MM.1S (cell line): ENCODE measurements around the gene GFM1.

Experiments used
- DNase-seq: peaks from one replicate; pipeline ENCODE4 v3.0.0-alpha.2; 2015
- H2AFZ ChIP-seq: fragments of 300-600 bp; sonication (generic); 2 replicates; pipeline ENCODE4 v1.6.0; 2016; ENCODE audit warnings: antibody characterized with exemption, low read length
- H3F3A ChIP-seq: fragments of 300-600 bp; sonication (generic); 2 replicates; pipeline ENCODE4 v1.6.1; 2016; ENCODE audit warnings: mild to moderate bottlenecking, antibody characterized with exemption, low read length, moderate library complexity, mixed read lengths; ENCODE audit not compliant: insufficient read depth
- H3K27ac ChIP-seq: fragments of 300-600 bp; sonication (generic); 2 replicates; pipeline ENCODE4 v1.5.1; 2016; ENCODE audit warnings: mild to moderate bottlenecking, low read length
- H3K27me3 ChIP-seq: fragments of 300-600 bp; sonication (generic); replicated peaks from 2 replicates; pipeline ENCODE4 v1.6.0; 2016; ENCODE audit warnings: low read length; ENCODE audit not compliant: insufficient read depth
- H3K36me3 ChIP-seq: fragments of 300-600 bp; sonication (generic); replicated peaks from 2 replicates; pipeline ENCODE4 v1.6.1; 2016; ENCODE audit warnings: mild to moderate bottlenecking, low read length, mixed read lengths; ENCODE audit not compliant: insufficient read depth
- H3K4me1 ChIP-seq: fragments of 300-600 bp; sonication (generic); 2 replicates; pipeline ENCODE4 v1.6.1; 2016; ENCODE audit warnings: low read length, mixed read lengths
- H3K4me2 ChIP-seq: fragments of 300-600 bp; sonication (generic); 2 replicates; pipeline ENCODE4 v1.6.0; 2016; ENCODE audit warnings: low read depth, low read length
- H3K4me3 ChIP-seq: fragments of 300-600 bp; sonication (generic); 2 replicates; pipeline ENCODE4 v1.5.1; 2016; ENCODE audit warnings: low read length, mixed read lengths
- H3K79me2 ChIP-seq: fragments of 300-600 bp; sonication (generic); 2 replicates; pipeline ENCODE4 v1.6.1; 2016; ENCODE audit warnings: mixed run types, low read length, mixed read lengths
- H3K9ac ChIP-seq: fragments of 300-600 bp; sonication (generic); 2 replicates; pipeline ENCODE4 v1.6.1; 2016; ENCODE audit warnings: low read length, mixed read lengths
- H3K9me2 ChIP-seq: fragments of 300-600 bp; sonication (generic); replicated peaks from 2 replicates; pipeline ENCODE4 v1.6.1; 2016; ENCODE audit warnings: mild to moderate bottlenecking, low read length, mixed read lengths; ENCODE audit not compliant: insufficient read depth
- H3K9me3 ChIP-seq: fragments of 300-600 bp; sonication (generic); replicated peaks from 2 replicates; pipeline ENCODE4 v1.6.1; 2016; ENCODE audit warnings: mild to moderate bottlenecking, low read length, mixed read lengths; ENCODE audit not compliant: insufficient read depth
- H4K20me1 ChIP-seq: fragments of 300-600 bp; sonication (generic); 2 replicates; pipeline ENCODE4 v1.6.1; 2016; ENCODE audit warnings: mild to moderate bottlenecking, low read length, moderate library complexity, mixed read lengths; ENCODE audit not compliant: insufficient read depth
- EZH2 ChIP-seq: fragments of 300-600 bp; sonication (generic); optimal IDR thresholded peaks from 2 replicates; pipeline ENCODE3; 2017; ENCODE audit warnings: low read depth, mild to moderate bottlenecking, antibody characterized with exemption, low read length, mixed read lengths
- EZH2phosphoT487 ChIP-seq: fragments of 300-600 bp; sonication (generic); IDR thresholded peaks from 2 replicates; pipeline ENCODE4 v1.6.1; 2018; ENCODE audit warnings: antibody characterized with exemption, low read length
- TF ChIP-seq, protein P1 (sequence below): fragments of 300-600 bp; sonication (generic); IDR thresholded peaks from 2 replicates; pipeline ENCODE4 v1.5.1; 2016; ENCODE audit warnings: antibody characterized with exemption, low read length, mixed read lengths

GFM1 gene

DNA sequence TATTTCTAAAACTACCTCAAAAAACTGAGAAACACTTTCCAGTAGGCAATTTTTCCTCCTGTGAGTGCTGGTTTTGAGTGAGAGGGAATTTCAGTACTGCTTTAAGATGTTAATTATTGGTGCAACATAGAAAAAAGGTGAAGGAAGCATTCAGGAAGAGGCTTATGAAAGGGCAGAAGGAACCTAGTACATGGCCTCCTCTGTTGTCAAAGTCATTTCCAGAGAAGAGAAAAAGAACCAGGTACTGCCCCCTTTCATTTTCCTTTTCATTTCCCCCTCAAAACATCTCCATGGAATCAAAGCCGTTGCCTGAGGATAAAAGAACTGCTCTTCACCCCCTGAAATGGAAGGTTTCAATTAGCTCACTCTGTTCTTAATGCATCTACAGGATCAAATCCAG is 68.1 kb downstream of the GFM1 start:
- Histone ChIP-seq H3K9me2 (no peaks in the 10 kb centered on the region), H2AFZ (no peak overlapping the region), H3F3A (no peaks in the 10 kb centered on the region), H3K27ac (no peak overlapping the region), H3K4me3 (no peak overlapping the region), H3K4me1 (no peaks in the 10 kb centered on the region), H3K36me3 (no peaks in the 10 kb centered on the region), H3K4me2 (no peak overlapping the region), H4K20me1 (no peaks in the 10 kb centered on the region), H3K9me3 (no peaks in the 10 kb centered on the region), H3K79me2 (no peaks in the 10 kb centered on the region), H3K9ac (no peak overlapping the region), H3K27me3 (no peaks in the 10 kb centered on the region)
- no peak for TF ChIP-seq EZH2phosphoT487
- no peak for TF ChIP-seq EZH2
- TF ChIP-seq, protein P1, sequence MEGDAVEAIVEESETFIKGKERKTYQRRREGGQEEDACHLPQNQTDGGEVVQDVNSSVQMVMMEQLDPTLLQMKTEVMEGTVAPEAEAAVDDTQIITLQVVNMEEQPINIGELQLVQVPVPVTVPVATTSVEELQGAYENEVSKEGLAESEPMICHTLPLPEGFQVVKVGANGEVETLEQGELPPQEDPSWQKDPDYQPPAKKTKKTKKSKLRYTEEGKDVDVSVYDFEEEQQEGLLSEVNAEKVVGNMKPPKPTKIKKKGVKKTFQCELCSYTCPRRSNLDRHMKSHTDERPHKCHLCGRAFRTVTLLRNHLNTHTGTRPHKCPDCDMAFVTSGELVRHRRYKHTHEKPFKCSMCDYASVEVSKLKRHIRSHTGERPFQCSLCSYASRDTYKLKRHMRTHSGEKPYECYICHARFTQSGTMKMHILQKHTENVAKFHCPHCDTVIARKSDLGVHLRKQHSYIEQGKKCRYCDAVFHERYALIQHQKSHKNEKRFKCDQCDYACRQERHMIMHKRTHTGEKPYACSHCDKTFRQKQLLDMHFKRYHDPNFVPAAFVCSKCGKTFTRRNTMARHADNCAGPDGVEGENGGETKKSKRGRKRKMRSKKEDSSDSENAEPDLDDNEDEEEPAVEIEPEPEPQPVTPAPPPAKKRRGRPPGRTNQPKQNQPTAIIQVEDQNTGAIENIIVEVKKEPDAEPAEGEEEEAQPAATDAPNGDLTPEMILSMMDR: no peak
- DNase-seq: no peak

DNA sequence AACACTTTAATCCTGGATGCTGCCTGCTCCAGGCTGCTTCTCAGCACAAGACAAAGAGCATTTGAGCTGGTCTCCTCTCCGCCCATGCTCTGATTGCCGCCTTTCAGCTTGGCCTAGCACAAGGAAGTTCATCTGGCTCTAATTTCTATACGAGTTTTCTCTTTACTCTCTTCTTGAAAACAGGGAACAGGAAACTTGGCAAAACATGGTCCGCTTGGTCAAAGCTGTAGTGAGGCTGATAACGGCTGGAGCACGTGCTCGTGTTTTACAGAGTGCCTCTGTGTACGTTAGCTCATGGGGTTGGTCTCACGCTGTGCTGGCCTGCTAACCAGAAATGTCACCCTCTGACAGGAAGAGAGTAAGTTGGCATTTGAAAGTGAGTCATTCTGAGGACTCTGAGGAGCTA is 68.8 kb downstream of the GFM1 start:
- H3K27me3 ChIP-seq: no peaks in the 10 kb centered on the region
- H3K79me2 ChIP-seq: no peaks in the 10 kb centered on the region
- H3K9me2 ChIP-seq: no peaks in the 10 kb centered on the region
- no peak overlapping the region for H3K9ac ChIP-seq
- H4K20me1 ChIP-seq: no peaks in the 10 kb centered on the region
- H3F3A ChIP-seq: no peaks in the 10 kb centered on the region
- H3K9me3 ChIP-seq: no peaks in the 10 kb centered on the region
- H2AFZ ChIP-seq: no peak overlapping the region
- H3K36me3 ChIP-seq: no peaks in the 10 kb centered on the region
- H3K27ac ChIP-seq: no peak overlapping the region
- H3K4me2 ChIP-seq: no peak overlapping the region
- H3K4me3 ChIP-seq: no peak overlapping the region
- no peak for DNase-seq
- H3K4me1 ChIP-seq: no peaks in the 10 kb centered on the region
- no peak for TF ChIP-seq EZH2phosphoT487
- TF ChIP-seq, protein P1: no peak
- no peak for TF ChIP-seq EZH2

DNA sequence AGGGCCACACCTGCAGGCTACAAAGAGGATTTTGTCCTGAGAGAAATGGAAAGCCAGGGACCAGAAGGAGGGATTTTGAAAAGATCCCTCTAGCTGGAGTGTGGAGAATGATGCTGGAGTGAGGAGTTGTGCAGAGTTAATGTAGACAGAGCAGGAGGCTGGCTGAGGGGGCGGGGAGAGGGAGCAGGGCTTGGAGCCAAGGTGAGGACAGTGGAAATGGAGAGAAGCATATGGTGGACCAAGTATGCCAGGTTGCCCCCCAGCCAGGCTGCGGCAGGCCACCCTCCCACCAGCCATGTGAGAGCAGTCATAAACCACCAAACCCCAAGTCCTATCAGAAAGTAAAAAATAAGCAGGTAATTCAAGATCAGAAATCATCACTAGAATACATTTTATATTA is 73.2 kb downstream of the GFM1 start:
- Histone ChIP-seq H3K4me3 (no peak overlapping the region), H4K20me1 (no peaks in the 10 kb centered on the region), H2AFZ (no peak overlapping the region), H3K9me2 (no peaks in the 10 kb centered on the region), H3K9ac (no peak overlapping the region), H3K4me2 (no peak overlapping the region), H3K4me1 (no peaks in the 10 kb centered on the region), H3K9me3 (no peaks in the 10 kb centered on the region), H3K27ac (no peak overlapping the region), H3K79me2 (no peaks in the 10 kb centered on the region), H3K36me3 (no peaks in the 10 kb centered on the region), H3F3A (no peaks in the 10 kb centered on the region), H3K27me3 (no peaks in the 10 kb centered on the region)
- DNase-seq: no peak
- TF ChIP-seq, protein P1: no peak
- TF ChIP-seq EZH2phosphoT487 (no peak), EZH2 (no peak)
